ENCODE results near the gene ZNF787. TPM values are rescaled to one million over a fixed set of nuclear protein-coding genes. Genes with fewer than 3 reads are reported as not detected.

The ZNF787 gene
- total and polyA plus RNA-seq, 2 of the 13 experiments (the other 11 are each of a cell fraction or from before 2014, with no cell fraction given): 15.1 to 42.8 TPM

- TF ChIP-seq FOXP4 (CRISPR knock-in tag; IDR thresholded peaks at IDR 0.05) (peak; percentile 38; the same call in 1 of the 2 replicates), FLYWCH1 (CRISPR knock-in tag; IDR thresholded peaks at IDR 0.05) (no peak), THAP8 (CRISPR knock-in tag; IDR thresholded peaks at IDR 0.05; ENCODE audit: borderline replicate concordance) (no peak), ZNF503 (CRISPR knock-in tag; IDR thresholded peaks at IDR 0.05) (no peak), THRA (CRISPR knock-in tag; IDR thresholded peaks at IDR 0.05; ENCODE audit: borderline replicate concordance) (peak; percentile 43; the same call in 1 of the 2 replicates), CCAR2 (optimal IDR thresholded peaks at IDR 0.05; ENCODE audit: low read depth, low read length) (no peak), ERF (CRISPR knock-in tag; IDR thresholded peaks at IDR 0.05) (no peak), SOX13 (IDR thresholded peaks at IDR 0.05) (no peak), SOX13 (CRISPR knock-in tag; conservative IDR thresholded peaks at IDR 0.05 in 1 of 2, IDR thresholded peaks at IDR 0.05 in 1 of 2) (no peak; a peak in 1 of 4 replicates), CAMTA2 (CRISPR knock-in tag; IDR thresholded peaks at IDR 0.05; ENCODE audit: borderline replicate concordance) (no peak), THAP7 (CRISPR knock-in tag; IDR thresholded peaks at IDR 0.05) (no peak), CREM (IDR thresholded peaks at IDR 0.05) (no peak), CREM (CRISPR knock-in tag; IDR thresholded peaks at IDR 0.05) (no peak), CREB3 (CRISPR knock-in tag; IDR thresholded peaks at IDR 0.05) (no peak), ZNF205 (CRISPR knock-in tag; IDR thresholded peaks at IDR 0.05) (no peak), RFXAP (CRISPR knock-in tag; IDR thresholded peaks at IDR 0.05; ENCODE audit: borderline replicate concordance) (no peak), ZNF44 (CRISPR knock-in tag; IDR thresholded peaks at IDR 0.05) (no peak; the same call in 1 of the 2 replicates), ETV5 (CRISPR knock-in tag; IDR thresholded peaks at IDR 0.05; ENCODE audit: borderline replicate concordance) (no peak), KLF15 (CRISPR knock-in tag; IDR thresholded peaks at IDR 0.05; ENCODE audit: borderline replicate concordance) (no peak), RORA (CRISPR knock-in tag; IDR thresholded peaks at IDR 0.05) (no peak), MXD4 (CRISPR knock-in tag; IDR thresholded peaks at IDR 0.05) (0 out of 2 replicates have a peak, but pooled peaks have one; percentile 32), GZF1 (CRISPR knock-in tag; IDR thresholded peaks at IDR 0.05) (no peak), TOPORS (CRISPR knock-in tag; IDR thresholded peaks at IDR 0.05) (0 out of 2 replicates have a peak, but pooled peaks have one; percentile 63), PPARG (CRISPR knock-in tag; conservative IDR thresholded peaks at IDR 0.05) (no peak)
Measured at GRCh38 chr19:56142897-56143434, 21.9 kb upstream of the ZNF787 start (continued).

All from HepG2 (cell line).